Suppressor macrophage (primary cell): ENCODE data around the gene ADAM29.
"Not testable (repeated sequence)": the region's sequence is repeated elsewhere in the genome, so short reads cannot be mapped to it uniquely, and the experiment has no call there.

Experiments
- DNase-seq, 4 experiments: peaks; one replicate each; pipeline ENCODE4 v3.0.0-alpha.2; 2020 to 2022
- total RNA-seq, 17 experiments: gene quantifications; one replicate each; lab custom pipeline; 2026; ENCODE audit warnings: mixed read lengths in 6 of 17, inconsistent platforms in 3 of 17; lab: John Stamatoyannopoulos, UW

ADAM29 gene
- 0 to 1.8 (median 0) reads per million in 17 experiments for total RNA-seq

DNA sequence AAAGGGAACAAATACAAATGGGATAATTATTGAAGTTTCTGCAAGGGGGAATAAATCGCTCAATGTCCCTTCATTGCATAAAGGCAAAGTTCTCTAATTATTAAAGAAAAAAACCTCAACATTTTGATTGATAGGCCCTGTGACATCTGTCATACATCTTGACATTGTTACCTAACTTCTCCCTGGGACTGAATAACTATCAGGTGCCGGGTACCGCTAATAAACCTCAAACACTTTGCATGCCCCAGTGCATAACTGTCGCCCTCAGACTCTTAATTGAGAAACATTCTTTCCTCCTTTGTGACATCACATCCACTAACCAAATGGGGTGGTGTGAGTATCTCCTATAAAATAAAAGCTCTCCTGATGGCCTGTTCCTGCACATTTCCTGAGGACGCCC, at the start of gene ADAM29:
Gene ADAM29, plus strand, starts transcription at position 301 of the 400 bp plus-strand sequence. CDS start 57,168 bp downstream, outside the sequence.
- DNase-seq: no peak

DNA sequence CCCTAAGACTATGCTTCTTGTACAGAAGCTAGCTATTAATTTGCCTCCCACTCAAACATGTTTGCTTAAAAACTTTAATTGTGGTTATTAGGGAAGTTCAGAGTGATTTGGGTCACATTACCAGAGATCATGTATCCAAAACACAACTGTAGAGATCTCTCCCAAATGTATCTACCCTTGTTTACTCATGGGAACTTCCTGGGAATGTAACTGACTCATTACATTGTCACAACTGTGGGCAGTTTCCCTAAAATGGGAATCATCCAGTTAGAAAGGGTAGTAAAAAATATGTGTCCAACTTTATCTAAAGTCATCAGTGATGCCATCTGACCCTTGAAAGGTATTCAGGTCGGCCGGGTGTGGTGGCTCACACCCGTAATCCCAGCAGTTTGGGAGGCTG, 48.8 kb upstream of the ADAM29 start:
- DNase-seq: no peak

DNA sequence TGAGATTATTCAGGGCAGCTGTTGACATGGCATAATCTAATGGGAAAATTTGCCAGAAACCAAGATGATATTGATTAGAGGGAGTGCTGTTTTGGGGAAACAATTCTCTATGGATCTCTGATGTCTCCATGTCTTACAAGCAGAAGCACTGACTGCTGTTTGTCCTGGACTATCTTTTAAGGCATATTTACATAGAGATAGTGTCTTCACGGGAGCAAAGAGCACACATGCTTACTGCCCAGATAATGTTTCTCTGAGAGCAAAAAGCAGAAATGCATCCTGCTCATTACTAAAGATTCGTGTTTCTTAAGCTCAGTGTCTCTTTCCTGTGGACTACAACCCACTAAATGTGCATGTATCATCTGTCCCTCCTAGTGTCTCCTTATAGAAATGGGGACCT, 47.8 kb upstream of the ADAM29 start:
- DNase-seq: no peak

DNA sequence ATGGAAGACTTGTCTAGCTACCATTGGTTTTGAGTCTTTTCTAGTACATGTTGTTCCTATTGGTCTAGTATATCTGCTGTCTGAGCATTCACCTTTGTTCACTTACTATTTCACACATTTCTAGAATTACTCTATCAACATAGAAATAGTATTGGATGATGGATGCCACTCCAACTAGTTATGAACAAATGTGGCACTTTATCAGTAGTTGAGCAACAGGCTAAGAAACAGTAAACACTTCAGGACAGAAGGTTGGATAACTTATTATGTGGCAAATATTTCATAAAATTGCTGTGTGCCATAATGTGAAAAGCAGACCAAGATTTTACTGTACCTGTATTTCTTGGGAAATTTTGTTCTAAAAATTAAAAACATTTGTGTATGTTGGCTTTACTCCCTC, 46.8 kb upstream of the ADAM29 start:
- no peak for DNase-seq

DNA sequence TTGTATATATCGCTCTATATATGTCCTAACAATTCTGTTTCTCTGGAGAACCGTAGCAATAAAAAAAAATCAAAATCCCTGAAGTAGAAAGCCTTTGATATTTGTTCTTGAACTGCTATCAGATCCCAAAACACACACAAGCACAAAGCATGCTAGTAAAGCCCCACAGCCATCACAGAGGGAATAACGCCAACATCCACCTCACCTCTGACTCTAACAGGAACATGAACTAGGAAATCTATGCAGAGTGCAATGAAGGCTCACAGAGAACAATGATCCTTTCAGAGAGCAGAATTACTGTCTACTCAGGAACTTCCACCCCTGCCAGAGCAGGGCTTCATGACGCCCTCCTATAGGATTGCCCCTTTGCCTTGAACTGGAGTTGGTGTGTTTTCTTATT, 45.0 kb upstream of the ADAM29 start:
- DNase-seq: not testable (repeated sequence)

DNA sequence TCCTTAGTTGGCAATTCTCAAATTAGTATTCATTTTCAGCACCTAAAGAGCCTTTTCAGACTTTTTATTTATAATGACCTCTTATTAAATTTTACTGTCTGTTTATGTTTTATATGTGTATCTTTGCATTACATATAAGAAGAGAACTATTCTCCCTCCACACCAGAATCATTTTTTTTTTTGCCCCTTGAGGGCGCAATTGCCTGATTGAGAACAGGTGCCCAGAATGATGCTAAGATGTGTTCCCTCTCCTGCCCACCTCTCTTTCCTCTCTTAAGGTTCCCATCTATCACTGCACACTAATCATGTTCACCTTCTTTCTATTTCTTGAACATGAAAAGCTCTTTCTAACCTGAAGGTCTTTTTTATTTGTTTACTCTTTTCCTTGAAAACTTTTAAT, 44.2 kb upstream of the ADAM29 start:
- DNase-seq: peak in 1 of 4 experiments; percentile 2

DNA sequence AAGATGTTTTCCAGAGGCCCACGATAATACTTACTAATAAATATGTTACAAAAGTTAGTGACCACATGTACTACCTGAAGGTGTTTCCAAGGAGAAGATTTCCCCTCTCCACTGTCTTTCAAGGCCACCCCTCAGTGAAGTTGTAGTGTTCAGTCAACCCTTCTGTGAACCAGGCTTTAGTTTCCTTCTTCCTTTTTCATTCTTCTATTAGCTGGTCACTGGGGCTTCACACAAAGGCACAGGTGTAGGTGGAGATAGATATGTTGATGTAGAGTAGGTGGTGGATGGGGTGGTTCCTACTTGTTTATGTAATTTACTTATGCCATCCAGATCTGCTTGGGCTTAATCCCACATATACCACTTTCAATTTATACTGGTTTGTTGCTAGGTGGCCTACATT, 43.3 kb upstream of the ADAM29 start:
- DNase-seq: no peak

DNA sequence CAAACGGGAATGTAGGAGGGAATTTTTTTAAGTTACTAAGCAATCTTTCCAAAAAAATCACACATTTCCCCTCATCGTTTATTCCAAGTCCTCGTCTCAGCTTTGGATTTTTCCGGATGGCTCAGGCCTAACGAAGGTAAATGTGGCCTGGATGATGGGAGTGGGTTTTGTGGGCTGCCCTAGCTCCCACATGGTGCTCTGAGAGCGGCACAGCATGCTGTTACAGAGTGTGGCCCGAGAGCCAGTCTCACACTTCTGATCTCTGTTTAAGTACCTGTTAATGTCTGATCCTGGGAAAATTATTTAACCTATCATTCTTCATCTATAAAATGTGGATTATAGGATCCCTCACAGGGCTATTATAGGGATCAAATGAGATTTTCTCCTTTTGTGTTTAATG, 38.2 kb upstream of the ADAM29 start:
- no peak for DNase-seq

DNA sequence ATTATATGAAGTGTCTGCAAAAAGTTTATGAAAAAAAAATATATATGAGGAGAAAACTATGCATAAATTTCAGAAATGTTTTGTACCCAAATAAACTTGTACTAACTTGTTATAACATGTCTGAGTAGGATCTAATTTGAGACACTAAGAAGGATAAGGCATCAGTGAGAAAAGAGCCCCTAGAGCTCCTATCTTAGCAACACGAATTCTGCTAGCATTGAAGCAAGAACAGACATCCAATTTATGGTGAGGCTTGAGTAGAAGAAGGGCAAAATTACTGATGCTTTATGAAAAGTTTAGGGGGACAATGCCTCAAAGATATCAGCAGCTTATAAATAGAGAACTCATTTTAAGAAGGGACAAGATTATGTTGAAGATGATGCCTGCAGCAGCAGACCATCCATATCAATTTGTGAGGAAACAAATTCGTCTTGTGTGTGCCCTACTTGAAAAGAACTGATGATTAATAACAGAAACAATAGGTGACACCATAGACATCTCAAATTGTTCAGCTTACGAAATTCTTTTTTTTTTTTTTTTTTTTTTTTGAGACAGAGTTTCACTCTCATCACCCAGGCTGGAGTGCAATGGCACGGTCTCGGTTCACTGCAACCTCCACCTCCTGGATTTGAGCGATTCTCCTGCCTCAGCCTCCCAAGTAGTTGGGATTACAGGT, 35.7 kb upstream of the ADAM29 start:
- DNase-seq: no peak

DNA sequence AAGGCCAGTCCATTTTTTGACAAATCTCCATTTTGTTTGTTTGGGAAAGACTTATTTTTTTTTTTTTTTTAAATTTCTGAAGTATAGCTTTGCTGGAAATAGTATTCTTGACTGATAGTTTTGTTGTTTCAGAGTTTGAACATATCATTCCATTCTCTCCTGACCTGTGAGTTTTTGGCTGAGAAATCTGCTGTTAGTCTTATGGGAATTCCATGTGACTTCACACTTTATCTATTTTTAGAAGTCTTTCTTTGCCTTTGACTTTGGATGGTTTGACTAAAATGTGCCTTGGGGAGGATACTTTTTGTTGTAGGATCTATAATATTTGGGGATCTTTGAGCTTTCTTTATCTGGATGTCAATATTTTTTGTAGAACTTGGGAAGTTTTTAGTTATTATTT, 10.7 kb upstream of the ADAM29 start:
- DNase-seq: no peak

DNA sequence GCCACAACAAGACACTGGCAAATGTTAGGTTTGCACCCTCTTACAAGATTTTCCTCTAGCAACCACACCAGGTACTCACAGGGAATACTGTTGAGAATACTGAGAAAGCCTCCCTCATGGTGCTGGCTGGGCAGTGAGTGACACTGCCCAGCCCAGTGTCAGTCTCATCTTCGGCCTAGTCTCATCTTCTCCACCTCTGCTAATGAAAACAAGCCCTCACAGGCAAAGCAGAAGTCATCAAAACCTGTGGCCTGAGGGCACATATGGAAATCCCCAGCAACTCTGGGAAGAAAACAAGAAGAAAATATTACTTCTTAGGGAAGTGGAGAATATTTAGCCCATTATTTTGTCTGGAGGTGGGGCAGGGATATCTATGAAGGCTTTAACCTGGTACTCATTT, 7.9 kb upstream of the ADAM29 start:
- DNase-seq: no peak

DNA sequence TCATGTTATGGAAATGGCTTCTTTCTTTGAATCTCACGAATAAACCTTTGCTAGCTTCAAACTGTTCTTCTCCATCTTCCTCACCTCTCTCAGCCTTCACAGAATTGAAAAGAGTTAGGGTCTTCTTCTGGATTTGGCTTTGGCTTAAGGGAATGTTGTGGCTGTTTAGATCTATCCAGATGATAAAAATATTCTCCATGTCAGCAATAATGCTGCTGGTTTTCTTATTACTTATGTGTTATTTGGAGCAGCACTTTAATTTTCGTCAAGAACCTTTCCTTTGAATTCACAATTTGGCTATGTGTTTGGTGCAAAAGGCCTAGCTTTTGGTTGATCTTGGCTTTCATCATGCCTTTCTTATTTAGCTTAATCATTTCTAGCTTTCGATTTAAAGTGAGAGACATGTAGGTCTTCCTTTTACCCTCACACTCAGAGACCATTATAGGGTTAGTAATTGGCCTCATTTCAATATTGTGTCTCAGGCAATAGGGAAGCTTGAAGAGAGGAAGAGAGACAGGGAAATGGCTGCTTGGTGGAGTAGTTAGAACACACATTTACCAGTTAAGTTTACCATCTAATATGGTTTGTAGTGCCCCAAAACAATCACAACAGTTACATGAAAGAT, 5.1 kb upstream of the ADAM29 start:
- DNase-seq: no peak

DNA sequence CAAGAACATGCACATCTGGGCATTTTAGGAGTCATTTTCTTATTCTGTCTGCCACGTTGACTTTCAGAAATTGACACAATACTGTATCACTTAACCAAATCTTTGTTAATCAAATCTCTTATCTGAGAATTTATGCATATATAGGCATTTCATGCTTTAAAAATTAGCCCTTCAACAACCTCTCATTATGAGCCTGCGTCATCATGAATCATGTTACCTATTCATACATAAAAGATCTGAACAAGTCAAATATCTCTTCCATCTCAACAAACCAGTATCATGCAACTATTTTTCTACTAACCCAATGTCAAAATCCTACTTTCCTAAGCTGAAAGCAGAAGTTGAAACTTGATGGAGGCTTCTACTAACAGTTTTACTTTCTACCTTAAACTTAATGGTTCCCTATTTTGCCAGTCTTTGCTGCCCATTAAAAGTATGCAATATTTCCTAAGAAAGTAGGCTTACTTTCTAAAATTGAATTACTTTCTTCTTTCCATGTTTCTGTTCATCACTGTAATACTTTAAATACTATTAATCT, 1.8 kb downstream of the ADAM29 start:
- no peak for DNase-seq

DNA sequence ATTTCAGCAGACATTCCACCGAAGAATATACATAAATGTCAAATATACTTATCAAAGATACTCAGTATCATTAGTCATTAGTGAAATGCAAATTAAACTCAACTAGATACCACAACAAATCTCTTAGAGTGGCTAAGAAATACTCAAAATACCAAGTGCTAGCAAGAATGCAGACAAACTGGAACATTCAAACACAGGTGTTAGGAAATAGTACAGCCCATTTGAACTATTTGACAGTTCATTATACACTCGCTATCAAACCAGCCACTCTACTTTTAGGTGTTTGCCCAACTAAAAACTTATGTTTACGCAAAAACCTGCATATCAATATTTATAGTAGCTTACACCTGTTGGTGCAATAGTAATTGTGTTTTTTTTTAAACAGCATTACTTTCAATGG, 8.8 kb downstream of the ADAM29 start:
- DNase-seq: no peak

DNA sequence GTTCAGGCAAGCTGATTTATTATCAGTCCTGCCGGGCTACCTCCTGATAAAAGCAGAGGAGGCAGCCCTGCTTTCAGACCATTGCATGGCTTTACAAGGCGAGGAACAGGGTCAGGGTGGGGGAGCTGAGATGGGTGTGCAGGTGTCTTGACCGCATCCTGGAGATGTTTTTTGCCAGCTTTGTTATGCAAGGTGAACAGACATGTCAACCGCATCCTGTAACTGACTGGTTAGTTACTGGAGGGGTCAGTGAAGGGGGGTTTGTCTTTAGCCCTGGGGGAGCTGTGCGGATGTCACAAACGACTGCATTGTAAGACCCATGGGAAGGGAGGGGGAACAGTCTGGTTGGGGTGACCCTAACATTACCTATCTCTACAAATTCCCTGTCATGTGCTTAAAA, 10.0 kb downstream of the ADAM29 start:
- DNase-seq: no peak

DNA sequence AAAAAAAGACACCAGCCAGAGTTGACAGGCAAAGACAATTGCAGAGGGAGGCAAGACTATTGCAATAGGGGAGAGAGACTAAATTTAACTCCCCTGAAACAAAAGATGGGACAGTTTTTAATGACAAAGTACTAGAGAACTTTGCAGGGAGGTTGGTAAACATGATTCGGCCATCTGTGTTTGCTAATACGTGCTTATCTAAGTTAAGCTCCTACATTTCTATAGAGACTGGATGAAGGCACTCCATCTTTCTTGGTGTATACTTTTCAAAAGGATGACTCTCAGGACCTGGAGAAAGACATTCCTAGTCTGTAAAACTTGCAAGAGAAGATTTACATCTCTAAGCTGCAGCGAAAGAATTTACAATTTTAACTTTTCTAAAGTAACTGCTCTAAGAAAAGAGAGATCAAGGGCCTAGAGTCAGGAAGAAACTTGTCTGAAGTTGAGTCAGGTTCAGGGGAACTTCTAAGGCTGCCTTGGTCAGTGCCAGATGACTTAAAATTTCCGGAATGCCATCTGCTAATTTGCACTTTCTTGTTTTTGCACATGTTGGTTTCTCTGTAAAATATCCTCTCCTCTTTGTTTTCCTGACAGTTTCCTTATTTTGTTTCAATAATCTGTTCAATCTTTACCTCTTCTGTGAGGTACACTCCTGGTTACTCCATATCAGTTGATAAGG, 10.6 kb downstream of the ADAM29 start:
- no peak for DNase-seq

DNA sequence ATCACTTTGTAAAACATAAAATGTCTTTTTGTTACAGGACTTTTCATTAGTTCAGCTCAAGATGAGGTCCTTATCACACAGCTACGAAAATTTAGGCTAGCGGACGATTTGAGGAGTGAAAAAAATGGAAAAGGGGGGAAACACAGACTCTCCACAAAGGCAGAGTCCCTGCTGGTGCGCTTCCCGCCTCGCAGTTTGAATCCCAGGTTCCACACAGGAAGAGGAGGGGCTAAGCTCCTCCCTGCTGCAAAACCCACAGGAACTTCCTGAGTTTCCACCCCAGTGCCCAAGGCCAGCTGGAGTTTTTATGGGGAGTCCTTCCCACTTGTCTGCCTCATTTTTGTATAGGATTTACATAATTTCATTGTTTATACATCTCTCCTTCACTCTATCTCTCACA, 11.2 kb downstream of the ADAM29 start:
- no peak for DNase-seq

DNA sequence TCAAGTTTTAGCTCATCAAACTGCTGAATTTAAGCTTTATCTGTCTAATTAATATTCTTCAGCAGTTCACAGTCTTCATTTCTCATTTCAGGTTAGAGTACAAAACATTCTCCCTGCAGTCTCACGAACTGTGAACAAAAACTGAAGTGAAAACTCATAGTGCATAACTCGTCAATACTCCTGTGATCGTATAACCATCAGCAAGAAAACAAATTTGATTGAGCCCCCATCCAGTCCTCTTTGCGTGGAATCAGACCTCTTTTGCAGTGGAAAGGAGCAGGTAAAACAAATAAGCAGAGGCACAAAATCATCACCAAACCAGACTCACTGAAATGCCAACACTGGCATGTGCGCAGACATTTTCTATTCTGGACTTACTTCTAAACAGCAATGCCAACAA, 12.7 kb downstream of the ADAM29 start:
- DNase-seq: no peak

DNA sequence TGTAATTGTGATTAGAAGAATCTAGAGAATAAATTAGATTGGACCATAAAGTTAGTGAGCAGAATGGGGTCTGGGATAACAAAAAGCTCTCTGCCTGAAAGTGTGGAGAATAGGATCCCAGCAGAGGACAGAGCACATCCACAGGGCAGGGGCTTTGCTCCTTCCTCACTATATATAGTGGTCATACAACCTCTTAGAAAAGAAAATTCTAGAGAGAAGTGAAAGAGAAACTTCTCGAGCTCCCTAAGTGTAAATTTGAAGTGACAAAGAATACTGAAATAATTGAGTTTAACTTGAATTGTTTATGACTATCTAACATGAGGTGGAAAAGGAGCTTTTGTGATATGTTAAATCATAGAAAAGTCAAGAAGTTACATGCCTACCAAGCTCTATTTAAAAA, 14.9 kb downstream of the ADAM29 start:
- no peak for DNase-seq

DNA sequence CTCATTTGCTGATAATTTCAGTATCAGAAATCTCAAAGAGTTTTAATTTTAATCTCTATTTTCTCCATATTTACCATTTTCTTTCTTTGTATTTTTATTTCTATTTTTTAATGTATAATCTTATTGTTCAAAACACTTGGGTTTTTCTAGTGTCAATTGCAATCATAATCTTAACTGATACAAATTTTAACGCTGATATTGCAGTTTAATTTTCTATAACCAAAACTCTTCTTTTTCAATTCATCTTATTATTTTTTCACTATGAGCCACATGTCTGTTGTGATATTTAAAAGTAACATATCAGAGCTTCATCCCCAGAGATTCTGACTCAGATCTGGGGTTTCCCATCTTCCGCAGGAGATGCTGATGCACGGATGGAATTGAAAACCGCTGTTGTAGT, 16.2 kb downstream of the ADAM29 start:
- no peak for DNase-seq

DNA sequence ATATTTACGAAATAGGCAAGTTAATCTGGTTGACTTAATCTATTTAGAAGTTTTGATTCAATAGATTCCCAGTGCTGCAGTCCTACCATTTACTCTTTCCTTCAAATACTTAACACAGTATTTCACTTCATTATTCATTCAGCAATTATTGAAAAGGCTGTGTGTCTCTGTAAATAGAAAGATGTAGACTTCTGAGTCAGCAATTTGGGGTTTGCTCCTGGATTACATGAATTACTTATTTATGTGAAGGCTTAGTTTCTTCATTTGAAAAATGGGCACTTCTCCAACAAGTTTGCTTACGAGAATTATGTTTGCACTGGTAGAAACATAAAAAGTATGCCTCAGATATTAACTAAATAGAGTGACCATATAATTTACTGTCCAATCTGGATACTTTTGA, 17.4 kb downstream of the ADAM29 start:
- no peak for DNase-seq

DNA sequence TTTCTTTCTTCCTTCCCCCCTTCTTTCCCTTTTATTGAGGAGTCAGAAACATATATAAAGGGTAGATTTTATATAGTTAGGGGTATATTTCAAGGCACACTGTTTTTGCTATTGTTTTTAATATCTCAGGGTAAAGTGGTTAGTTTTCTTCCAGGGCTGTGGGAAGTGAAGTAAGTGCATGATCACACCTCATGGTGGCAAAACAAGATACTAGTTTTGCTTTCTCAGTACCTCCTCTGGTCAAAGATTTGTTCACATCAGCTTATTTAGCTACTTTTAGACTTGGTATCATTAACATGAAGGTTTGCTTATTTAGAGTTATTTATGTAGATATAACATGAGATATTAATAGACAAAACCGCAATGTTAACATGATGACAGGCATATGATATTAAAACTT, 21.8 kb downstream of the ADAM29 start:
- DNase-seq: no peak

DNA sequence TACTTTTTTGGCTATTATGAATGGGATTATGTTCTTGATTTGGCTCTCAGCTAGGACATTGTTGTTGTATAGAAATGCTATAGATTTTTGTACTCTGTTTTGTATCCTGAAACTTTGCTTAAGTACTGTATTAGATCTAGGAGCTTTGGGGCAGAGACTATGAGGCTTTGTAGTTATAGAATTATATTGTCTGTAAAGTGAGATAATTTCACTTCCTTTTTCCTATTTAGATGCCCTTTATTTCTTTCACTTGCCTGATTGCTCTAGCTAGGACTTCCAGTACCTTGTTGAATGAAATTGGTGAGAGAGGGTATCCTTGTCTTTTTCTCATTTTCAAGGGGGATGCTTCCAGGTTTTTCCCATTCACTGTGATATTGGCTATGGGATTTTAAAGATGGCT, 28.1 kb downstream of the ADAM29 start:
- DNase-seq: no peak

DNA sequence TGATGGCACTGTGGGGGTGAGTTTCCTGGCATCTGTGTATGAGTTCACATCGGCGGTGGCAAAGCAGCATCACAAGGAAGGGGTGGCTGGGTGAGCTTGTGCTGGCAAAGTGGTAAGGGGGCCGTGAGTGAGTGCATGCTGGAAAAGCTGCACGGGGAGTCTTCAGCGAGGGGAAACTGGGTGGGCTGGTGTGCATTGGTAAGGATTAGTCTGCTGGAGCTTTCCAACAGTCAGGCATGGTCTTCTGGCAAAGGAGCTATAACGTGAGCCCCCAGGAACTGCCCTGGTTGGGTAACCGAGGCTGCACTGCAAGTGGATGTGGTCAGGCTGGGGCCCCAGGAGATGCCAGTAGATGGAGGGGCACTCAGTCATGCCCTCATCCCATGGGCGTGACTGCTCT, 30.7 kb downstream of the ADAM29 start:
- DNase-seq: no peak
